SK-MEL-5 (cell line): Measurements from ENCODE around the gene ECE1. TPM values are rescaled to one million over a fixed set of nuclear protein-coding genes. Genes with fewer than 3 reads are reported as not detected.
"Not testable (repeated sequence)": the region's sequence is repeated elsewhere in the genome, so short reads cannot be mapped to it uniquely, and the experiment has no call there.

ENCODE experiments used
- DNase-seq: peaks from one replicate; pipeline ENCODE4 v3.0.0-alpha.2; 2016; ENCODE audit warnings: low read depth, low spot score
- in situ Hi-C: cut with HindIII; loops from 2 replicates; pipeline ENCODE4 v1.10.0; 2016; ENCODE audit warnings: low sequenced_read_pairs, high pct_unique_total_duplicates, low pct_unique_long_range_greater_than_20kb
- total RNA-seq: library from RNA; depleted of rRNA; stranded (reverse); fragments of >200 nt; shearing (Covaris generic); gene quantifications from 2 replicates; pipeline ENCODE4 v1.2.3, GENCODE V29; 2014

Gene ECE1
- total RNA-seq, 1 experiment from 2014 or later = 14.0 TPM

- in situ Hi-C loops = no loop called here
- no peak for DNase-seq
Observed at GRCh38 chr1:21283524-21283923, 6.7 kb downstream of the ECE1 start.

- DNase-seq, in situ Hi-C loops: not testable (repeated sequence)
Observed at GRCh38 chr1:21282020-21282419, 8.2 kb downstream of the ECE1 start.

GRCh38 chr1:21280482-21280881, 9.8 kb downstream of the ECE1 start:
- no peak for DNase-seq
- in situ Hi-C loops = no loop called here

- DNase-seq = no peak
- in situ Hi-C loops = no loop called here
Observed at GRCh38 chr1:21280011-21280471, 10.2 kb downstream of the ECE1 start.

GRCh38 chr1:21278860-21279845, 11.1 kb downstream of the ECE1 start:
- in situ Hi-C loops = no loop called here

GRCh38 chr1:21278208-21278859, 11.9 kb downstream of the ECE1 start:
- DNase-seq = no peak
- in situ Hi-C loops = no loop called here

More at GRCh38 chr1:21278860-21279845, 11.1 kb downstream of the ECE1 start:
- DNase-seq = no peak

GRCh38 chr1:21277180-21277579, 13.1 kb downstream of the ECE1 start:
- in situ Hi-C loops = no loop called here
- no peak for DNase-seq

- in situ Hi-C loops = no loop called here
- DNase-seq = no peak
Observed at GRCh38 chr1:21272540-21272939, 17.7 kb downstream of the ECE1 start.

- no peak for DNase-seq
- in situ Hi-C loops = no loop called here
Observed at GRCh38 chr1:21271550-21271949, 18.7 kb downstream of the ECE1 start.

- in situ Hi-C loops = no loop called here
- peak; percentile 75 for DNase-seq
Observed at GRCh38 chr1:21270086-21270689, 20.1 kb downstream of the ECE1 start.

- DNase-seq = no peak
- in situ Hi-C loops = no loop called here
Observed at GRCh38 chr1:21269461-21270085, 20.7 kb downstream of the ECE1 start.

- no peak for DNase-seq
- in situ Hi-C loops = no loop called here
Observed at GRCh38 chr1:21268281-21269239, 21.7 kb downstream of the ECE1 start.

- in situ Hi-C loops = no loop called here
- DNase-seq = no peak
Observed at GRCh38 chr1:21267191-21268077, 22.8 kb downstream of the ECE1 start.

- in situ Hi-C loops = no loop called here
- no peak for DNase-seq
Observed at GRCh38 chr1:21266119-21266774, 24.0 kb downstream of the ECE1 start.

GRCh38 chr1:21265644-21266043, 24.6 kb downstream of the ECE1 start:
- DNase-seq = no peak
- in situ Hi-C loops = no loop called here
